Liver (tissue), 9 donors: ENCODE results near the gene MSI2. TPM values are rescaled to one million over a fixed set of nuclear protein-coding genes. Genes with fewer than 3 reads are reported as not detected.

Experiments used
- DNase-seq: peaks from one replicate; pipeline ENCODE4 v3.0.0-alpha.2; 2017; ENCODE audit warnings: low spot score
- H3K27ac ChIP-seq, 2 donors: one replicate each; pipeline ENCODE4 v1.7.0; 2013; ENCODE audit warnings: inconsistent platforms in 2 of 2, low read length in 2 of 2, control low read depth in 1 of 2, low read depth in 1 of 2, mild to moderate bottlenecking in 1 of 2
- H3K27me3 ChIP-seq, 4 donors: one replicate each; pipeline versions ENCODE4 v1.6.1 to v1.7.0; 2013; ENCODE audit warnings: low read length in 3 of 4, inconsistent platforms in 1 of 4, mild to moderate bottlenecking in 1 of 4, moderate library complexity in 1 of 4; ENCODE audit not compliant: control insufficient read depth in 4 of 4, insufficient read depth in 4 of 4
- H3K36me3 ChIP-seq, 4 donors: one replicate each; pipeline versions ENCODE4 v1.6.1 to v1.7.0; 2013; ENCODE audit warnings: low read length in 3 of 4, mild to moderate bottlenecking in 3 of 4, low read depth in 1 of 4, moderate library complexity in 1 of 4; ENCODE audit not compliant: control insufficient read depth in 4 of 4, insufficient read depth in 3 of 4
- H3K4me1 ChIP-seq, 4 donors: one replicate each; pipeline versions ENCODE4 v1.6.1 to v1.7.0; 2013; ENCODE audit warnings: low read length in 3 of 4, mild to moderate bottlenecking in 3 of 4, moderate library complexity in 1 of 4; ENCODE audit not compliant: control insufficient read depth in 4 of 4, insufficient read depth in 4 of 4
- H3K4me3 ChIP-seq, 3 donors: one replicate each; pipeline versions ENCODE4 v1.6.1 to v1.7.0; 2013; ENCODE audit warnings: low read length in 3 of 3, control low read depth in 1 of 3, low read depth in 1 of 3, mild to moderate bottlenecking in 1 of 3
- H3K9ac ChIP-seq, 2 donors: one replicate each; pipeline ENCODE4 v1.7.0; 2013; ENCODE audit warnings: low read length in 2 of 2, mild to moderate bottlenecking in 2 of 2, moderate library complexity in 2 of 2, control low read depth in 1 of 2, low read depth in 1 of 2
- H3K9me3 ChIP-seq, 4 donors: one replicate each; pipeline versions ENCODE4 v1.6.1 to v1.7.0; 2013; ENCODE audit warnings: low read length in 3 of 4; ENCODE audit not compliant: control insufficient read depth in 4 of 4
- ATF3 ChIP-seq: IDR thresholded peaks from 2 replicates; pipeline ENCODE4 v1.6.1; 2016; ENCODE audit warnings: antibody characterized with exemption
- CTCF ChIP-seq: fragments of 150-350 bp; IDR thresholded peaks from 2 replicates; pipeline ENCODE4 v1.5.1; 2017; ENCODE audit warnings: improper control_type of control experiment, low read depth, low read length; ENCODE audit not compliant: missing input control
- EGR1 ChIP-seq, 2 donors: IDR thresholded peaks; 2 replicates each; pipeline ENCODE4 v1.6.1; 2016 to 2018; ENCODE audit warnings: antibody characterized with exemption in 2 of 2, low read depth in 2 of 2
- FOXA1 ChIP-seq: IDR thresholded peaks from 2 replicates; pipeline ENCODE4 v1.6.1; 2016; ENCODE audit warnings: antibody characterized with exemption
- FOXA2 ChIP-seq: IDR thresholded peaks from 2 replicates; pipeline ENCODE4 v1.6.1; 2016; ENCODE audit warnings: antibody characterized with exemption
- GABPA ChIP-seq, 2 donors: IDR thresholded peaks in 1 of 2; conservative IDR thresholded peaks in 1 of 2; 2 replicates each; pipeline ENCODE4 v1.6.1; 2016; ENCODE audit warnings: antibody characterized with exemption in 2 of 2, mild to moderate bottlenecking in 1 of 2, moderate library complexity in 1 of 2
- HNF4A ChIP-seq, 2 donors: conservative IDR thresholded peaks; 2 replicates each; pipeline ENCODE4 v1.6.1; 2016; ENCODE audit warnings: antibody characterized with exemption in 2 of 2, mild to moderate bottlenecking in 2 of 2
- JUND ChIP-seq, 2 donors: IDR thresholded peaks; 2 replicates each; pipeline ENCODE4 v1.6.1; 2016; ENCODE audit warnings: antibody characterized with exemption in 2 of 2
- NR2F2 ChIP-seq: IDR thresholded peaks from 2 replicates; pipeline ENCODE4 v1.6.1; 2016; ENCODE audit warnings: antibody characterized with exemption
- RAD21 ChIP-seq, 2 donors: IDR thresholded peaks; 2 replicates each; pipeline ENCODE4 v1.6.1; 2016; ENCODE audit warnings: antibody characterized with exemption in 2 of 2, mild to moderate bottlenecking in 2 of 2
- RXRA ChIP-seq, 2 donors: IDR thresholded peaks; 2 replicates each; pipeline ENCODE4 v1.6.1; 2017 to 2018; ENCODE audit warnings: antibody characterized with exemption in 2 of 2, mild to moderate bottlenecking in 1 of 2
- SP1 ChIP-seq: IDR thresholded peaks from 2 replicates; pipeline ENCODE4 v1.6.1; 2018; ENCODE audit warnings: antibody characterized with exemption, mild to moderate bottlenecking
- TAF1 ChIP-seq: conservative IDR thresholded peaks from 2 replicates; pipeline ENCODE4 v1.6.1; 2016; ENCODE audit warnings: antibody characterized with exemption, mild to moderate bottlenecking
- YY1 ChIP-seq: IDR thresholded peaks from 2 replicates; pipeline ENCODE4 v1.6.1; 2016; ENCODE audit warnings: antibody characterized with exemption, mild to moderate bottlenecking
- WGBS: extraction: QIAGEN DNeasy Blood & Tissue Kit; methylation state at CpG from one replicate; pipeline ENCODE4 v1.1.7; 2013; 5-methylcytosine and 5-hydroxymethylcytosine counted together
- polyA plus RNA-seq, 2 donors: library from polyadenylated mRNA; stranded (reverse) in 1 of 2; unstranded in 1 of 2; fragments of 200-250 nt in 1 of 2; fragments of >200 nt in 1 of 2; fragmentation: Nextera tagmentation in 1 of 2; extraction: Ambion mirVana in 1 of 2; gene quantifications; one replicate each; pipeline versions ENCODE4 v1.2.1 to v1.2.3, GENCODE V29; 2013 to 2015
- total RNA-seq, 2 donors: library from RNA; depleted of rRNA; stranded (reverse); fragments of >200 nt; gene quantifications; one replicate each; pipeline ENCODE4 v1.2.3, GENCODE V29; 2014
- donor health status: healthy.
- donor health status: healthy.
- donor health status: healthy.
- donor health status: healthy.
- donor health status: healthy.

The MSI2 gene
- total and polyA plus RNA-seq, 4 donors, result 5.7 to 15.6 (median 9.2) TPM

- no peak for TF ChIP-seq RAD21 (IDR thresholded peaks at IDR 0.05)
- TF ChIP-seq RXRA (IDR thresholded peaks at IDR 0.05), result no peak
- TF ChIP-seq SP1, result no peak
- no peak for TF ChIP-seq EGR1 (IDR thresholded peaks at IDR 0.05; ENCODE audit: low read depth in 2 of 2)
- no peak for TF ChIP-seq YY1
- TF ChIP-seq FOXA2, result no peak
- TF ChIP-seq GABPA (IDR thresholded peaks at IDR 0.05 in 1 of 2, conservative IDR thresholded peaks at IDR 0.05 in 1 of 2), result no peak
- no peak for TF ChIP-seq HNF4A (conservative IDR thresholded peaks at IDR 0.05)
- TF ChIP-seq CTCF, result no peak
- no peak for TF ChIP-seq FOXA1
- no peak for TF ChIP-seq ATF3
- TF ChIP-seq JUND (IDR thresholded peaks at IDR 0.05), result no peak
- no peaks in the 10 kb centered on the region for H3K9me3 ChIP-seq
- H3K4me1 ChIP-seq, result no peaks in the 10 kb centered on the region
- WGBS, result 87% methylated on average over 4 of the region's 4 CpGs
- no peak overlapping the region for H3K9ac ChIP-seq
- no peak overlapping the region for H3K27ac ChIP-seq
- no peak overlapping the region for H3K4me3 ChIP-seq
- DNase-seq, result no peak
- H3K27me3 ChIP-seq, result no peaks in the 10 kb centered on the region
- H3K36me3 ChIP-seq, result no peaks in the 10 kb centered on the region
Measured at GRCh38 chr17:57586742-57587141, 330.4 kb downstream of the MSI2 start.

GRCh38 chr17:57587193-57587969 lies 331.1 kb downstream of the MSI2 start:
- H3K4me1 ChIP-seq, result no peaks in the 10 kb centered on the region
- no peaks in the 10 kb centered on the region for H3K36me3 ChIP-seq
- H3K9me3 ChIP-seq, result no peaks in the 10 kb centered on the region
- H3K27me3 ChIP-seq, result no peaks in the 10 kb centered on the region
- WGBS, result 96% methylated on average over 16 of the region's 16 CpGs
- H3K4me3 ChIP-seq, result no peak overlapping the region
- DNase-seq, result no peak
- TF ChIP-seq NR2F2 (no peak), FOXA1 (no peak), CTCF (no peak), YY1 (no peak), GABPA (IDR thresholded peaks at IDR 0.05 in 1 of 2, conservative IDR thresholded peaks at IDR 0.05 in 1 of 2) (no peak), TAF1 (no peak)
- no peak overlapping the region for H3K9ac ChIP-seq
- no peak overlapping the region for H3K27ac ChIP-seq
